ENCODE data around the gene LY6G5C. TPM values are rescaled to one million over a fixed set of nuclear protein-coding genes. Genes with fewer than 3 reads are reported as not detected.

LY6G5C gene
- total and polyA plus RNA-seq, 9 of the 15 experiments (the other 6 are each of a cell fraction or from before 2014, with no cell fraction given), result 0.10 to 0.67 (median 0.46) TPM; not detected in 4

DNA sequence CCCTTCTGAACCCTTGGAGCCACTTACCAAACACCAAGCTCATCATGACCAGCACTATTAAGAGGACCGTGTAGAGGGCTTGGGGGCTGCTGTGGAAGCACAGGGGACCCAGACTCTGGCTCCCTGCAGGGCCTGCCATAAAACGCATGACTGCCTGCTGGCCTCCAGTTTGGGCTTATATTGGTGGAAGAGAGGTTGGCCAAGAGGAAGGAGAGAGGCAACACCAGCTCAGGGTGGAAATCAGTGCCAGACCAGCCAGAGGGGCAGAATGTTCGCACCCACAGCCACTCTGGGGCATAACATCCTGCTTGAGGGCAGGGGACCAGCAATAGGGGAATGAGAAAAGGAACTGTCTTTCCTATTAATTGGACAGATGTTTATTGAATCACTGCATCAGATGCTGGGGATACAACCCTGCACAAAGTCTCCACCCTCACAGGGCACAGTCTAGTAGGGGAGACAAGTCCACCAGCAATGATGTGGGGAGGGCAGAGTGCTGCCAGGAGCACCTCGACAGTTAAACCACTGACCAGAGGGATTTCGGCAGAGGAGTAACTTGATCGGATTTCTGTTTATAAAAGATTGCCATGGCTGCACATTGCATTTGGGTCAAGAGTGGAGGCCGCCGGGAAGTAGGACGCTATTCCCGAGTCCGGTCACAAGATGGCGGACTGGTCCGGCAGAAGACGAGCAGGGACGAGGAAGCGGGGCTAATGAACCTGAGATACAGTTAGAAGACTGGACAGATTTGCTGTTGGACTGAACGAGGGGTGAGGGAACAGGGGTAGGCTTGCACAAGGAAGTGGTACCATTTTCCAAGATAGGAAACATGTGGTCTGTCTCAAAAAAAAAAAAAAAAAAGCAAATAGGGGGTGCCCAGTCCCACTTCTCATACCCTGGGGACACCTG lies at the start of gene LY6G5C (continued):
- TF ChIP-seq, protein P1, sequence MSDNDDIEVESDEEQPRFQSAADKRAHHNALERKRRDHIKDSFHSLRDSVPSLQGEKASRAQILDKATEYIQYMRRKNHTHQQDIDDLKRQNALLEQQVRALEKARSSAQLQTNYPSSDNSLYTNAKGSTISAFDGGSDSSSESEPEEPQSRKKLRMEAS (CRISPR knock-in tag; IDR thresholded peaks at IDR 0.05), result peak; percentile 51; the same call in 1 of the 2 replicates
- TF ChIP-seq MTA3 (IDR thresholded peaks at IDR 0.05; ENCODE audit: borderline replicate concordance) (peak; percentile 13; the same call in 1 of the 2 replicates), XRCC5 (IDR thresholded peaks at IDR 0.05; ENCODE audit: low read depth, low read length) (0 out of 2 replicates have a peak, but pooled peaks have one; percentile 55), RCOR1 (IDR thresholded peaks at IDR 0.05; ENCODE audit: borderline replicate concordance in 1 of 2, low read depth in 2 of 2, low read length in 2 of 2) (peak in 1 of 2 experiments; percentile 81; a peak in 2 of 4 replicates), MED1 (CRISPR knock-in tag; IDR thresholded peaks at IDR 0.05; ENCODE audit: borderline replicate concordance) (no peak), KLF16 (IDR thresholded peaks at IDR 0.05) (no peak), MAZ (CRISPR knock-in tag; conservative IDR thresholded peaks at IDR 0.05 in 1 of 2, IDR thresholded peaks at IDR 0.05 in 1 of 2) (peak; percentile 28 to 71; a peak in 2 of 4 replicates), SRSF1 (IDR thresholded peaks at IDR 0.05; ENCODE audit: low read depth, low read length) (no peak), C11orf30 (IDR thresholded peaks at IDR 0.05; ENCODE audit: low read depth) (no peak), IRF2 (CRISPR knock-in tag; IDR thresholded peaks at IDR 0.05) (no peak), MAFG (tag; conservative IDR thresholded peaks at IDR 0.05) (no peak), BRD4 (IDR thresholded peaks at IDR 0.05) (no peak), SMAD4 (CRISPR knock-in tag; conservative IDR thresholded peaks at IDR 0.05) (peak; percentile 18; the same call in 1 of the 2 replicates), PRMT5 (CRISPR knock-in tag; IDR thresholded peaks at IDR 0.05) (no peak), XRCC4 (IDR thresholded peaks at IDR 0.05; ENCODE audit: extremely low read depth, insufficient read depth, insufficient read length) (no peak), NCOA6 (IDR thresholded peaks at IDR 0.05) (no peak), PTTG1 (tag; IDR thresholded peaks at IDR 0.05; ENCODE audit: low read depth) (no peak), ZNF134 (CRISPR knock-in tag; conservative IDR thresholded peaks at IDR 0.05) (no peak)
- TF ChIP-seq, protein P2, sequence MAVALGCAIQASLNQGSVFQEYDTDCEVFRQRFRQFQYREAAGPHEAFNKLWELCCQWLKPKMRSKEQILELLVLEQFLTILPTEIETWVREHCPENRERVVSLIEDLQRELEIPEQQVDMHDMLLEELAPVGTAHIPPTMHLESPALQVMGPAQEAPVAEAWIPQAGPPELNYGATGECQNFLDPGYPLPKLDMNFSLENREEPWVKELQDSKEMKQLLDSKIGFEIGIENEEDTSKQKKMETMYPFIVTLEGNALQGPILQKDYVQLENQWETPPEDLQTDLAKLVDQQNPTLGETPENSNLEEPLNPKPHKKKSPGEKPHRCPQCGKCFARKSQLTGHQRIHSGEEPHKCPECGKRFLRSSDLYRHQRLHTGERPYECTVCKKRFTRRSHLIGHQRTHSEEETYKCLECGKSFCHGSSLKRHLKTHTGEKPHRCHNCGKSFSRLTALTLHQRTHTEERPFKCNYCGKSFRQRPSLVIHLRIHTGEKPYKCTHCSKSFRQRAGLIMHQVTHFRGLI (CRISPR knock-in tag; IDR thresholded peaks at IDR 0.05), result no peak
- TF ChIP-seq, protein P3, sequence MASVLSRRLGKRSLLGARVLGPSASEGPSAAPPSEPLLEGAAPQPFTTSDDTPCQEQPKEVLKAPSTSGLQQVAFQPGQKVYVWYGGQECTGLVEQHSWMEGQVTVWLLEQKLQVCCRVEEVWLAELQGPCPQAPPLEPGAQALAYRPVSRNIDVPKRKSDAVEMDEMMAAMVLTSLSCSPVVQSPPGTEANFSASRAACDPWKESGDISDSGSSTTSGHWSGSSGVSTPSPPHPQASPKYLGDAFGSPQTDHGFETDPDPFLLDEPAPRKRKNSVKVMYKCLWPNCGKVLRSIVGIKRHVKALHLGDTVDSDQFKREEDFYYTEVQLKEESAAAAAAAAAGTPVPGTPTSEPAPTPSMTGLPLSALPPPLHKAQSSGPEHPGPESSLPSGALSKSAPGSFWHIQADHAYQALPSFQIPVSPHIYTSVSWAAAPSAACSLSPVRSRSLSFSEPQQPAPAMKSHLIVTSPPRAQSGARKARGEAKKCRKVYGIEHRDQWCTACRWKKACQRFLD (CRISPR knock-in tag; IDR thresholded peaks at IDR 0.05), result no peak
